Smooth muscle cell (in vitro differentiated cells): ENCODE results near the gene IRS1. TPM values are rescaled to one million over a fixed set of nuclear protein-coding genes. Genes with fewer than 3 reads are reported as not detected.

ENCODE experiments used
- DNase-seq: peaks from one replicate; lab custom pipeline; 2025; ENCODE audit not compliant: unreplicated experiment; lab: John Stamatoyannopoulos, UW
- H2AFZ ChIP-seq: fragments of 200-600 bp; sonication (generic); 2 replicates; pipeline ENCODE4 v1.6.0; 2016; ENCODE audit warnings: antibody characterized with exemption, low read depth, mild to moderate bottlenecking
- H3F3A ChIP-seq: fragments of 200-600 bp; sonication (generic); 2 replicates; pipeline ENCODE4 v1.6.0; 2017; ENCODE audit warnings: antibody characterized with exemption, low read depth
- H3K27ac ChIP-seq: fragments of 200-600 bp; sonication (generic); 2 replicates; pipeline ENCODE4 v1.5.1; 2016; ENCODE audit warnings: low read depth, mild to moderate bottlenecking
- H3K27me3 ChIP-seq: fragments of 200-600 bp; sonication (generic); 2 replicates; pipeline ENCODE4 v1.6.1; 2016; ENCODE audit warnings: low read depth, mild to moderate bottlenecking
- H3K36me3 ChIP-seq: fragments of 200-600 bp; sonication (generic); 2 replicates; pipeline ENCODE4 v1.5.1; 2016; ENCODE audit warnings: low read depth
- H3K4me1 ChIP-seq: fragments of 200-600 bp; sonication (generic); 2 replicates; pipeline ENCODE4 v1.5.1; 2016; ENCODE audit warnings: low read depth
- H3K4me2 ChIP-seq: fragments of 200-600 bp; sonication (generic); 2 replicates; pipeline ENCODE4 v1.6.0; 2016; ENCODE audit warnings: mild to moderate bottlenecking
- H3K4me3 ChIP-seq: fragments of 200-600 bp; sonication (generic); 2 replicates; pipeline ENCODE4 v1.5.1; 2016; ENCODE audit warnings: mild to moderate bottlenecking
- H3K79me2 ChIP-seq: fragments of 200-600 bp; sonication (generic); 2 replicates; pipeline ENCODE4 v1.6.0; 2016; ENCODE audit warnings: low read depth, mild to moderate bottlenecking
- H3K9ac ChIP-seq: fragments of 200-600 bp; sonication (generic); 2 replicates; pipeline ENCODE4 v1.6.0; 2016; ENCODE audit warnings: low read depth
- H3K9me3 ChIP-seq: fragments of 200-600 bp; sonication (generic); replicated peaks from 2 replicates; pipeline ENCODE4 v1.5.1; 2016; ENCODE audit warnings: low read depth
- H4K20me1 ChIP-seq: fragments of 200-600 bp; sonication (generic); 2 replicates; pipeline ENCODE4 v1.6.0; 2016; ENCODE audit warnings: low read depth
- CTCF ChIP-seq: fragments of 200-600 bp; sonication (generic); IDR thresholded peaks from 2 replicates; pipeline ENCODE4 v1.5.1; 2017; ENCODE audit warnings: borderline replicate concordance, mild to moderate bottlenecking, antibody characterized with exemption; ENCODE audit not compliant: insufficient read depth, poor library complexity, severe bottlenecking
- WGBS: methylation state at CpG from one replicate; pipeline ENCODE4 v1.1.7; 2016; ENCODE audit warnings: low lambda C conversion rate; 5-methylcytosine and 5-hydroxymethylcytosine counted together
- polyA plus RNA-seq: library from polyadenylated mRNA; unstranded; fragments of >200 nt; fragmentation: Nextera tagmentation; extraction: Ambion mirVana; gene quantifications from 2 replicates; pipeline ENCODE4 v1.2.1, GENCODE V29; 2016
- total RNA-seq: library from RNA; depleted of rRNA; stranded (reverse); fragments of >200 nt; gene quantifications from 2 replicates; pipeline ENCODE4 v1.2.3, GENCODE V29; 2014

Gene IRS1
- total and polyA plus RNA-seq, 2 experiments from 2014 or later = 8.6 to 14.6 TPM

GRCh38 chr2:226760412-226761194 is 39.0 kb downstream of the IRS1 start:
- no peaks in the 10 kb centered on the region for H3K27me3 ChIP-seq
- TF ChIP-seq CTCF = no peak
- no peak overlapping the region for H3K4me3 ChIP-seq
- peaks cover 10% of the 10 kb centered on the region for H3K4me1 ChIP-seq
- WGBS = 62% methylated on average over 2 of the region's 2 CpGs
- H3K9me3 ChIP-seq = no peaks in the 10 kb centered on the region
- H3K9ac ChIP-seq = no peak overlapping the region
- DNase-seq = no peak
- H2AFZ ChIP-seq = no peak overlapping the region
- H4K20me1 ChIP-seq = peaks cover 39% of the 10 kb centered on the region
- no peaks in the 10 kb centered on the region for H3F3A ChIP-seq
- no peaks in the 10 kb centered on the region for H3K36me3 ChIP-seq
- peak overlapping the region; percentile 48 for H3K27ac ChIP-seq
- H3K4me2 ChIP-seq = peak overlapping the region; percentile 68
- peaks cover 60% of the 10 kb centered on the region for H3K79me2 ChIP-seq

GRCh38 chr2:226759768-226760167 is 39.9 kb downstream of the IRS1 start:
- H3K9me3 ChIP-seq = no peaks in the 10 kb centered on the region
- H3K36me3 ChIP-seq = no peaks in the 10 kb centered on the region
- H3K27ac ChIP-seq = peak overlapping the region; percentile 48
- no peak overlapping the region for H3K9ac ChIP-seq
- H3K27me3 ChIP-seq = no peaks in the 10 kb centered on the region
- H2AFZ ChIP-seq = no peak overlapping the region
- H4K20me1 ChIP-seq = peaks cover 43% of the 10 kb centered on the region
- peak overlapping the region; percentile 68 for H3K4me2 ChIP-seq
- peaks cover 4% of the 10 kb centered on the region for H3F3A ChIP-seq
- DNase-seq = no peak
- TF ChIP-seq CTCF = no peak
- peaks cover 17% of the 10 kb centered on the region for H3K4me1 ChIP-seq
- peaks cover 54% of the 10 kb centered on the region for H3K79me2 ChIP-seq
- no peak overlapping the region for H3K4me3 ChIP-seq
- WGBS = 76% methylated on average over 9 of the region's 9 CpGs

- no peak overlapping the region for H3K9ac ChIP-seq
- H3K4me1 ChIP-seq = peaks cover 23% of the 10 kb centered on the region
- no peak for DNase-seq
Measured at GRCh38 chr2:226758921-226759640, 40.5 kb downstream of the IRS1 start.

More at GRCh38 chr2:226758921-226759640, 40.5 kb downstream of the IRS1 start:
- H3K36me3 ChIP-seq = no peaks in the 10 kb centered on the region
- H2AFZ ChIP-seq = no peak overlapping the region
- no peak overlapping the region for H3K4me3 ChIP-seq
- peaks cover 55% of the 10 kb centered on the region for H3K79me2 ChIP-seq
- no peaks in the 10 kb centered on the region for H3K9me3 ChIP-seq
- H4K20me1 ChIP-seq = peaks cover 46% of the 10 kb centered on the region
- 30% methylated on average over 3 of the region's 3 CpGs for WGBS
- no peaks in the 10 kb centered on the region for H3K27me3 ChIP-seq
- TF ChIP-seq CTCF = no peak
- peak overlapping the region; percentile 68 for H3K4me2 ChIP-seq
- peaks cover 8% of the 10 kb centered on the region for H3F3A ChIP-seq
- H3K27ac ChIP-seq = peak overlapping the region; percentile 48
